Vagina (tissue), 2 donors: Measurements from ENCODE around the gene TUNAR. TPM values are rescaled to one million over a fixed set of nuclear protein-coding genes. Genes with fewer than 3 reads are reported as not detected.

Experiments used
- DNase-seq, 2 donors: peaks; one replicate each; pipeline ENCODE4 v3.0.0-alpha.2; 2017; ENCODE audit errors: extremely low spot score in 2 of 2
- H3K27ac ChIP-seq: fragments of 200-600 bp; sonication (generic); one replicate; pipeline ENCODE4 v1.5.1; 2019
- H3K27me3 ChIP-seq: fragments of 200-600 bp; sonication (generic); one replicate; pipeline ENCODE4 v1.5.1; 2019
- H3K36me3 ChIP-seq, 2 donors: fragments of 200-600 bp; sonication (generic); one replicate each; pipeline ENCODE4 v1.5.1; 2017 to 2019
- H3K4me1 ChIP-seq: fragments of 200-600 bp; sonication (generic); one replicate; pipeline ENCODE4 v1.5.1; 2019
- H3K4me3 ChIP-seq, 2 donors: fragments of 200-600 bp; sonication (generic); 1 replicate in 1 of 2; 2 replicates in 1 of 2; pipeline ENCODE4 v1.5.1; 2016 to 2019
- H3K9me3 ChIP-seq: fragments of 200-600 bp; sonication (generic); one replicate; pipeline ENCODE4 v1.5.1; 2019
- CTCF ChIP-seq, 3 experiments: fragments of 450-650 bp in 2 of 3; fragments of 200-600 bp in 1 of 3; sonication (generic) in 1 of 3; IDR thresholded peaks; one replicate each; pipeline ENCODE4 v1.5.1; 2017 to 2019; ENCODE audit warnings: antibody characterized with exemption in 3 of 3, mild to moderate bottlenecking in 2 of 3, moderate library complexity in 2 of 3
- POLR2A ChIP-seq, 2 donors: fragments of 450-650 bp; IDR thresholded peaks; one replicate each; pipeline ENCODE4 v1.6.1; 2017; ENCODE audit warnings: antibody characterized with exemption in 2 of 2, mild to moderate bottlenecking in 2 of 2, moderate library complexity in 2 of 2
- POLR2AphosphoS5 ChIP-seq, 2 donors: sonication (generic); formaldehyde crosslinking; IDR thresholded peaks; one replicate each; pipeline ENCODE4 v1.9.0; 2017; ENCODE audit warnings: antibody characterized with exemption in 2 of 2, mild to moderate bottlenecking in 2 of 2, low read depth in 1 of 2; ENCODE audit not compliant: insufficient read depth in 1 of 2
- intact Hi-C: fragments of 100-400 bp; cut with DNase I; formaldehyde crosslinking; loops from one replicate; pipeline ENCODE4 v1.15.1; 2023
- total RNA-seq: library from RNA; depleted of rRNA; stranded (reverse); fragments of >200 nt; gene quantifications from one replicate; pipeline ENCODE4 v1.2.3, GENCODE V29; 2016

TUNAR gene
- total RNA-seq, 1 donor from 2014 or later, result not detected

GRCh38 chr14:95918466-95918865 is 41.8 kb downstream of the TUNAR start:
- Histone ChIP-seq H3K4me3 (no peak overlapping the region), H3K9me3 (no peaks in the 10 kb centered on the region), H3K4me1 (no peaks in the 10 kb centered on the region), H3K27ac (no peak overlapping the region), H3K36me3 (no peaks in the 10 kb centered on the region), H3K27me3 (no peaks in the 10 kb centered on the region)
- TF ChIP-seq CTCF (IDR thresholded peaks at IDR 0.05) (no peak), POLR2AphosphoS5 (IDR thresholded peaks at IDR 0.05; ENCODE audit: insufficient read depth in 1 of 2, low read depth in 1 of 2) (no peak), POLR2A (IDR thresholded peaks at IDR 0.05) (no peak)
- intact Hi-C loops, result no loop called here
- no peak for DNase-seq

GRCh38 chr14:95920769-95921438 is 44.3 kb downstream of the TUNAR start:
- H3K27ac ChIP-seq, result no peak overlapping the region
- intact Hi-C loops, result no loop called here
- no peak for DNase-seq

GRCh38 chr14:95922080-95922479 is 45.4 kb downstream of the TUNAR start:
- Histone ChIP-seq H3K27me3 (no peaks in the 10 kb centered on the region), H3K4me1 (no peaks in the 10 kb centered on the region), H3K36me3 (no peaks in the 10 kb centered on the region), H3K4me3 (no peak overlapping the region), H3K9me3 (no peaks in the 10 kb centered on the region), H3K27ac (no peak overlapping the region)
- intact Hi-C loops, result no loop called here
- TF ChIP-seq POLR2AphosphoS5 (IDR thresholded peaks at IDR 0.05; ENCODE audit: insufficient read depth in 1 of 2, low read depth in 1 of 2) (no peak), POLR2A (IDR thresholded peaks at IDR 0.05) (no peak), CTCF (IDR thresholded peaks at IDR 0.05) (no peak)
- no peak for DNase-seq

More at GRCh38 chr14:95920769-95921438, 44.3 kb downstream of the TUNAR start:
- H3K27me3 ChIP-seq, result no peaks in the 10 kb centered on the region
- TF ChIP-seq POLR2AphosphoS5 (IDR thresholded peaks at IDR 0.05; ENCODE audit: insufficient read depth in 1 of 2, low read depth in 1 of 2) (no peak), CTCF (IDR thresholded peaks at IDR 0.05) (no peak), POLR2A (IDR thresholded peaks at IDR 0.05) (no peak)
- H3K9me3 ChIP-seq, result no peaks in the 10 kb centered on the region
- no peaks in the 10 kb centered on the region for H3K4me1 ChIP-seq
- H3K36me3 ChIP-seq, result no peaks in the 10 kb centered on the region
- no peak overlapping the region for H3K4me3 ChIP-seq

- H3K9me3 ChIP-seq, result no peaks in the 10 kb centered on the region
- H3K27me3 ChIP-seq, result no peaks in the 10 kb centered on the region
- H3K4me1 ChIP-seq, result no peaks in the 10 kb centered on the region
- H3K36me3 ChIP-seq, result no peaks in the 10 kb centered on the region
- H3K27ac ChIP-seq, result no peak overlapping the region
- DNase-seq, result no peak
- H3K4me3 ChIP-seq, result no peak overlapping the region
- TF ChIP-seq POLR2AphosphoS5 (IDR thresholded peaks at IDR 0.05; ENCODE audit: insufficient read depth in 1 of 2, low read depth in 1 of 2), result no peak
- TF ChIP-seq CTCF (IDR thresholded peaks at IDR 0.05), result no peak
- TF ChIP-seq POLR2A (IDR thresholded peaks at IDR 0.05), result no peak
- intact Hi-C loops, result no loop called here
Observed at GRCh38 chr14:95928751-95929150, 52.1 kb downstream of the TUNAR start.

GRCh38 chr14:95931384-95931783 is 54.8 kb downstream of the TUNAR start:
- intact Hi-C loops, result no loop called here
- DNase-seq, result no peak
- Histone ChIP-seq H3K4me1 (no peaks in the 10 kb centered on the region), H3K27me3 (no peaks in the 10 kb centered on the region), H3K9me3 (no peaks in the 10 kb centered on the region), H3K27ac (no peak overlapping the region), H3K4me3 (no peak overlapping the region), H3K36me3 (no peaks in the 10 kb centered on the region)
- TF ChIP-seq CTCF (IDR thresholded peaks at IDR 0.05) (no peak), POLR2AphosphoS5 (IDR thresholded peaks at IDR 0.05; ENCODE audit: insufficient read depth in 1 of 2, low read depth in 1 of 2) (no peak), POLR2A (IDR thresholded peaks at IDR 0.05) (no peak)
